Measurements from ENCODE around the gene TBC1D9B.
"Not testable (repeated sequence)": the region's sequence is repeated elsewhere in the genome, so short reads cannot be mapped to it uniquely, and the experiment has no call there.

DNA sequence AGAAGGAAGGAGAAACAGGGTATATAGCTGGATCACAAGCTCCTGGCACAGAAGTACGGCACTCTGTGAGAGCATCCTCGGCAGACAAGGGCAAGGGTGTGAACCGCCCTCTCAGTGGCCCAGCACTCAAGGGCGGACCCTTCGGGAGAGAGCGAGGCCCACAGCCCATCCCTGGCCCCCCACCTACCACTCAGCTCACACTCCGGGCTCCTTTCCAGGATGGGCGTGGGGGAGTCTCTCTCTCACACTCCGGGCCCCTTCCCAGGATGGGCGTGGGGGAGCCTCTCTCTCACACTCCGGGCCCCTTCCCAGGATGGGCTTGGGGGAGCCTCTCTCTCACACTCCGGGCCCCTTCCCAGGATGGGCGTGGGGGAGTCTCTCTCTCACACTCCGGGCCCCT, 36.2 kb downstream of the TBC1D9B start:
- TF ChIP-seq POLR2AphosphoS5 (IDR thresholded peaks at IDR 0.05; ENCODE audit: low read depth, low read length); POU2F2 (IDR thresholded peaks at IDR 0.05; ENCODE audit: low read depth, low read length); SPI1 (IDR thresholded peaks at IDR 0.05; ENCODE audit: low read depth, low read length); POLR2A (IDR thresholded peaks at IDR 0.05; ENCODE audit: low read depth, low read length); TAF1 (IDR thresholded peaks at IDR 0.05; ENCODE audit: low read depth, low read length); PAX5 (IDR thresholded peaks at IDR 0.05; ENCODE audit: insufficient read depth, low read length, severe bottlenecking): not testable (repeated sequence)
